ENCODE results near the gene STIL.
"Not testable (repeated sequence)": the region's sequence is repeated elsewhere in the genome, so short reads cannot be mapped to it uniquely, and the experiment has no call there.

STIL gene

DNA sequence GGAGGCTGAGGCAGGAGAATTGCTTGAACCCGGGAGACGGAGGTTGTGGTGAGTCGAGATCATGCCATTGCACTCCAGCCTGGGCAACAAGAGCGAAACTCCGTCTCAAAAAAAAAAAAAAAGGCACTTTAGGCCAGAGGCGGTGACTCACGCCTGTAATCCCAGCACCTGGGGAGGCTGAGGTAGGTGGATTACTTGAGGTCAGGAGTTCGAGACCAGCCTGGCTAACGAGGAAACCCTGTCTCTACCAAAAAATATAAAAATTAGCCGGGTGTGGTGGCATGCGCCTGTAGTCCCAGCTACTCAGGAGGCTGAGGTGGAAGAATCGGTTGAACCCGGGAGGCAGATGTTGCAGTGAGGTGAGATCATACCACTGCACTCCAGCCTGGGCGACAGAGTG lies 6.0 kb upstream of the STIL start:
- DNase-seq (ENCODE audit: low read depth) = not testable (repeated sequence)

DNA sequence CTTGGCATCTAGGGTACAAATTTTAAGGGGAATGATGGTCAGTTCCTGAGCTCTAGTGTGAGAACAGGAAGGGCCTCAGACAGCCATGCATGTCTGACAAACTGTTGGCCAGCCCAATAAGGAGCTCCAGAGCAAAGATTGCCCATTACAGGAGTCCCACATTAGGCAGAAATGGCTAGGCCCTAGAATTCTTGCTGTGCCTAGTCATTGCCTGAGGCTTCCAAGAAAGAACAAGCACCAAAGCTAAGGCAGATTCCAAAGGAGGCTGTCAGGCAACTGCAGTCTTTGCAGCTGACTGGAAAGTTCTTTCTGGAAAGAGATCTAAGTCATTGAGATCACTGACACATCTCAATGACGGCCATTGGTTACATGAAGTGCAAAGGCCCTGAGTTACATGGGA lies 3.9 kb upstream of the STIL start:
- peak; percentile 48 for DNase-seq (ENCODE audit: low read depth)

DNA sequence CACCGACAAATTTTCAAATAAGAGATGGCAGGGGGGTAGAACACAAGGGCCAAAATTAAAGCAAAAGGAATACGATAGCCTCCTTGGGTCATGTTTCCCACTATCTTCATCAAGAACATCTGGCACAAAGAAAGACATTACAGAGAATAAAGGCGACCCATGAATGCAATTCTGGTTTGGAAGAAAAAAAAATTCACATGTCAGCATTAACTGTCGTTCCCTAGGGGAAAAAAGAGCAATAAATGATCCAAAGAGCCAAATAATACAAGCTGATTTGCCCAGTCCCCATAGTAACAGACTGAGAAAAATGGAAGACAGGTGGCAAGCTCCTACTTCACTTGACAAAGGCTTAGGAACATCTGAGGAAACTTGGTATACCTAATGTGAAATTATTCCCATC lies 4.5 kb downstream of the STIL start:
- no peak for DNase-seq (ENCODE audit: low read depth)

DNA sequence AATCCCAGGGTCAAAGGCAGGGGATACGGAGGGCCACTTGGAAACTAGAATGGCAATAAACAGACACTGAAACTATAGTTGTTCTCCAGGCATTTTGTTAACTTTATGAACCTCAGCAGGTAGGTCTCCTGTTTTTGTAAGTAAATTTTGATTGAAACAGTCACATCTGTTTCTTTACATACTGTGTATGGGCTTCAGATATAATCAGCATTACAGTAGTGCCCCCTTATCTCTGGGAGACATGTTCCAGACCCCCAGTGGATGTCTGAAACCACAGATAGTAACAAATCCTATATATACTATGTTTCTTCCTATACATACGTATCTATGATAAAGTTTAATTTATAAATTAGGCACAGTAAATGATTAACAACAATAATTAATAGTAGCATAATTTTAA lies 11.5 kb downstream of the STIL start:
- no peak for DNase-seq (ENCODE audit: low read depth)

DNA sequence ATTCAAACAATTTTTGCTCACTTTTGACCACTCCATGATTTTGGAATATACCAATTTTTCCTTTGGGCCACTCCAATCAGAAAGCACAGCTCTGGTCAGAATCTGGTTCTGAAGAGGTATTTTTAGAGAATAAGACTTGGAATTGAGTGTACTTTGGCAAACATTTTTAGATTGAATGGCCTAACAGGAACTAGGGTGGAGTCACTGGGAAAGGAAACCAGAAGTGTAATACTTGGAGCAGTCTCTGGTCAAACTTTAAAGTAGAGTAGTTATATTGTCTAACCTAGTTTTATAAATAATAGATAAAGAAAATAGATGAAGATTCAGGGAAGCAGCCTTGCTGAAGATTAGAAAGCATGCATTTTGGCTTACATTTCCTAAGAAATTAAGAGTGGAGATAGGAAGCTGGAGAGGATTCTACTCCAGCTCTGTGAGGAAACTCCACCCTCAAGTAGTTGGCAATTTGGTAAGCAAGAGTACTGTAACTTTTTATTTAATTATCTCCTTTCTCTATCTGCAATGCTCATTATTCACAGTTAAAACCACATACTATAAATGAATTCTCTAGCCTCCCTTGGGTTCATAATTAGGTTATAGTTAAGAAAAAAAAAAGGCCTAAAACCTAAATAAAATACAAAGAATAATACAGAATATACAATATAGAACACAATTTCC lies 15.8 kb downstream of the STIL start:
- DNase-seq (ENCODE audit: low read depth) = no peak

DNA sequence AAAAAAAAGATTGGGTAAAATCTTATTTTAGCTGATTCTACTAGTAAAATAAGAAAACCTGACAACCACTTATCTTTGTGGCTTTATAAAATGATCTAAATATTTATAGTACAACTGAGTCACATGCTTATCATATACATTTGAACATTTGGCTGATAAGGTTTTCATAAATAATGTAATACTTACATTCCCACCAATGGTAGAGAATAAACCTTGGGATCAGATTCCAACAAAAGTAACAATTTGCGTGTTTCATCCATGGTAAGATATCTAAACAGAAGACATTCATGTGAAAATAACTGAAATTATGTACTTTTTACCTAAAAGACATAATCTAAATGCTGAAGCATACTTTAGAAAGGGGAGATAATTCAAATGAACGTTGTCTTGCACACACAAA lies 18.4 kb downstream of the STIL start:
- no peak for DNase-seq (ENCODE audit: low read depth)

DNA sequence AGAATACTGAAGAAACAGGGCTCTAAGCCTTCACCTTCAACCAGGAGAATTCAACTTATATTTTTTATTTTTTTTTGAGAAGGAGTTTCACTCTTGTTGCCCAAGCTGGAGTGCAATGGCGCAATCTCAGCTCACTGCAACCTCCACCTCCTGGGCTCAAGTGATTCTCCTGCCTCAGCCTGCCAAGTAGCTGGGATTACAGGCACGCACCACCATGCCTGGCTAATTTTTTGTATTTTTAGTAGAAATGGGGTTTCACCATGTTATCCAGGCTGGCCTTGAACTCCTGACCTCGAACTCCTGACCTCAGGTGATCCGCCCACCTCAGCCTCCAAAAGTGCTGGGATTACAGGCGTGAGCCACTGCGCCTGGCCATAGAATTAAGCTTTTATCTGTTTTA lies 19.1 kb downstream of the STIL start:
- not testable (repeated sequence) for DNase-seq (ENCODE audit: low read depth)

DNA sequence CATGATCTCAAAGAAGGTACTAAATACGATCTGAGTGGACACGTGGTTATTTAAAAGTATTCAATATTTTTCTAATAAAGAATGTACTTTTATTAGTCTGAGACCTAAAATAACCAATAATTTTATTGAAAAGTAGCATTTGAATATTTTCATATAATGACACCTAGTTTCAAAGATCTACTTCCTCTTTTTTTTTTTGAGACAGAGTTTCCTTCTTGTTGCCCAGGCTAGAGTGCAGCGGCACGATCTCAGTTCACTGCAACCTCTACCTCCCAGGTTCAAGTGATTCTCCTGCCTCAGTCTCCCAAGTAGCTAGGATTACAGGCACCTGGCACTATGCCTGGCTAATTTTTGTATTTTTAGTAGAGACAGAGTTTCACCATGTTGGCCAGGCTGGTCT lies 25.8 kb downstream of the STIL start:
- DNase-seq (ENCODE audit: low read depth) = not testable (repeated sequence)

DNA sequence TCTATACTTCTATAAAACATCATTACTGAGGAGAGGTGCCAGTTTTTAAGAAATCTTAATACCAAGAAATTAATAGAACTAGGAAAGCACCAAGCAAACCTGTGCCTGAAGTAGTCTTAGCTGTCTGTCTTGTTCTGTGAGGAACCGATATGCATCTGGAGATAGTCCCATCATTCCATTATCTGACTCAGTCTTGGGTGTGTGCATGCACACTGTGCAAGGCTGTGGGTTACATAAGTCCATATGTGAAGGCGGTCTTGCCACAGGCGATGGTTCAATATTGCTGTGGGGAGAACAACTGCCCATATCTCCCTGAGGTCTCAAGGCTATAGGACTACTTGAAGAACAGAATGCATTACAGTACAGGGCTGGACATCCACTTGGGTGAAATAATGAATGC lies 33.8 kb downstream of the STIL start:
- DNase-seq (ENCODE audit: low read depth) = peak; percentile 16

DNA sequence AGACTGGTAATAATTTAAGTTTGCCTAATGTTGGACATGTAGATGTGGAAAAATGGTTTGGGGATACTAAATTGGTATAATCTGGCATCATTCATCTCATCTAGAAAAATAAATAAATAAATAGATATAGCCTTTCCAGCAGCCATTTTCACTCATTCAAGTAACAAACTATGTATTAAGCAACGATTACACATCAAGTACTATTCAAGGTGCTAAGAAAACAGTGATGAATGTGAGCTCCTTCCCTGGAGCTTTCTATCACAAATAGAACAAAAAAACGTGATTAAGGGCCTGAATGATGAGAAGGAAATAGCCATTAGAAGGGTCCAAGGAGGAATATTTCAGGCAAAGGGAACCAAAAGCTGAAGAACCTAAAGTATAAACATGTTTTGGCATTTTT lies 37.1 kb downstream of the STIL start:
- DNase-seq (ENCODE audit: low read depth) = no peak

DNA sequence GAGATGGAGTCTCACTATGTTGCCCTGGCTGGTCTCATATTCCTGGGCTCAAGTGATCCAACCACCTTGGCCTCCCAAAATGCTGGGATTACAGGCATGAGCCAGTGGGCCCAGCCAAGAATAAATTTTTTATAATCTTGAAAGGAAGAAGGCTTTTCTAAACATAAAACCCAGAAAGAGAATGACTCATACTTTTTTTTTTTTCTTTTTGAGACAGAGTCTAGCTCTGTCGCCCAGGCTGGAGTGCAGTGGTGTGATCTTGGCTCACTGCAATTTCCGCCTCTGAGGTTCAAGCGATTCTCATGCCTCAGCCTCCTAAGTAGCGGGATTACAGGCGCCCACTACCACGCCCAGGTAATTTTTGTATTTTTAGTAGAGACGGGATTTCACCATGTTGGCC lies 38.1 kb downstream of the STIL start:
- not testable (repeated sequence) for DNase-seq (ENCODE audit: low read depth)

DNA sequence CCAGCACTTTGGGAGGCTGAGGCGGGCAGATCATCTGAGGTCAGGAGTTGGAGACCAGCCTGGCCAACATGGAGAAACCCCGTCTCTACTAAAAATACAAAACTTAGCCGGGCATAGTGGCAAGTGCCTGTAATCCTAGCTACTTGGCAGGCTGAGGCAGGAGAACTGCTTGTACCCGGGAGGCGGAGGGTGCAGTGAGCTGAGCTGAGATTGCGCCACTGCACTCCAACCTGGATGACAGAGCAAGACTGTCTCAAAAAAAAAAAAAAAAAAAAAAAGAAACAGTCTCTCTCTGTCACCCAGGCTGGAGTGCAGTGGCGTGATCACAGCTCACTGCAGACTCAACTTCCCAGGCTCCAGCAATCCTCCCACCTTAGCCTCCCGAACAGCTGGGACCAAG lies 48.4 kb downstream of the STIL start:
- peak; percentile 11 for DNase-seq (ENCODE audit: low read depth)

DNA sequence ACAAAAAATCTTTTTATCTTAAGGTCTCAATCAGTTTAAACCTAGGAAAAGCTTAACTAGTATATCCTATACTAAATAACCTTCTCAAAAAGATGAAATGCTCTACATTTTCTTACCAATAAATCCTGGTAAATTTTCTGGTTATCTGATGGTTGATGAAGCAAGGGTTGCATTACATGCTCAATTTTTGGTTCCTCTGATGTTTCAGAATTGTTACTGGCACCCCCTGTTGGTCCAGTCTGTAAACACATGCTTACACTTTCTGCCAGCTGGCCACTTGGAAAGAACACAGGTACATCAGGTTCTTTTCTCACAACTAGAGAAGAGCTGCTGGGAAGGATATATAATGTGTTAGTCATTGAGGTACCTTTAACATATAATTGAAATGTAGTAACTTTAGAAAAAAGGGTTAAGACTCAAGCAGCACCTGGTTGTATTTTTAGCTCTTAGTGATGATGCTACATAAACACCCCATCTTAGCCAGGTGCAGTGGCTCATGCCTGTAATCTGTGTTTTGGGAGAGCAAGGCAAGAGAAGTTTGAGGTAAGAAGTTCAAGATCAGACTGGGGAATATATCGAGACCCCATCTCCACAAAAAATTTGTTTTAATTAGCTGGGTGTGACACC lies 51.0 kb downstream of the STIL start:
- peak; percentile 39 for DNase-seq (ENCODE audit: low read depth)

DNA sequence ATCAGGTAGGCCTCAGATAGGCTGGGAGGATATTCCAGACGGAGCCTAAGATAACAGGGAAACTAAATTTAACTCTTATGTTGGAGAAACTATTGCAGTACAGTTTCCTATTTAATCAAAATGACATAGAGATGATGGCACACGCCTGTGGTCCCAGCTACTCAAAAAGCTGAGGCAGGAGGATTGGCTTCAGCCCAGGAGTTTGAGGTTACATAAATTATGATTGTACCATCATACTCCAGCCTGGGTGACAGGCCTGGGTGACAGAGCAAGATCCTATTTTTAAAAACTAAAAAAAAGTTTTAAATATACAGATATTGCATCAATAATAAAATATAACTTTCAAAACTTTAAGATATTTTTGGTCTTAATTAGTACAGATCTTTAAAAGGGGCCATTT lies 56.7 kb downstream of the STIL start:
- peak; percentile 13 for DNase-seq (ENCODE audit: low read depth)

DNA sequence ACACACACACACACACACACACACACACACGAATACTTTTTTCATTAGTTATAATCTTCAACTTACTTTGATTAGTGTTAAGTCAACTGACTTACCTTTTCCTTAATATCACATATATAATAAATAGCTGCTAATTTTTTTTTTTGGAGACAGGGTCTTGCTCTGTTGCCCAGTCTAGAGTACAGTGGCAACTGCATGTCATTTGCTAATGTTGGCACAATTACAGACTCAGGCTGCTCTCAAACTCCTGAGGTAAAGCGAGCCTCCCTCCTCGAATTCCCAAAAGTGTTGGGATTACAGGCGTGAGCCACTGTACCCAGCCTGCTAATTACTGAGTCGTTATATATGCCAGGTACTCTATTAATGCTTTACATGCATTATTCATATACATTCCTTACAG lies 61.2 kb downstream of the STIL start:
- no peak for DNase-seq (ENCODE audit: low read depth)

DNA sequence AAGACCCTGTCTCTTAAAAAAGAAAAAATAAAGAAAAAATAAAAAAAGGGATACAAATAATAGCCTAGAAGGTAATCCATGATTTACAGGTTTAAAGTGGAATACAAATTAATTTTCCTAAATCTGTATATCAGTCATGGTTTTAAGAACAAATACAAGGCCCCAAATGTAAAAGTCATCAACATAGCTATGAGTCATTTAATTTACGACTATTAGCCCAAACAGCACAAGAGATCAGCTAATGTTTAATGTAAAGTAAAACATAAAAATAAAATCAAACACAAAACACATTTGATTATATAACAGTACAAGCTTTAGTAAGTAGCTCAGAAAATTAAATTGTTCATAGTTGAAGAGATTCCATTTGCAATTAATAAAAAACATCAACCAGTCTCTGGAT lies 61.6 kb downstream of the STIL start:
- no peak for DNase-seq (ENCODE audit: low read depth)

DNA sequence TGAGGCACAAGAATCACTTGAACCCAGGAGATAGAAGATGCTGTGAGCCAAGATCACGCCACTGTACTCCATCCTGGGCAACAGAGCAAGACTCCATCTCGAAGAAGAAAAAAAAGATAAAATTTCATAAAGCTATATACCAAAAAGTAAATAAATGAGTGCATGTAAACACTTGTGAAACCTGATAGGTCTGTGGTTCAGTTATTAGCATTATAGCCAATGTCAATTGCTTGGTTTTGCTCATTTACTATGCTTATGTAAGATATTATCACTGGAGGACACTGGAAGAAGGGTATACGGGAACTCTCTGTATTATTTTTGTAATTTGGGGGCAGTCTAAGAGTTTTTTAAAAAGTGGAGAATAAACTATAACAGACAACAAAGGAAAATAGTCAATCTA lies 64.2 kb downstream of the STIL start:
- DNase-seq (ENCODE audit: low read depth) = no peak

DNA sequence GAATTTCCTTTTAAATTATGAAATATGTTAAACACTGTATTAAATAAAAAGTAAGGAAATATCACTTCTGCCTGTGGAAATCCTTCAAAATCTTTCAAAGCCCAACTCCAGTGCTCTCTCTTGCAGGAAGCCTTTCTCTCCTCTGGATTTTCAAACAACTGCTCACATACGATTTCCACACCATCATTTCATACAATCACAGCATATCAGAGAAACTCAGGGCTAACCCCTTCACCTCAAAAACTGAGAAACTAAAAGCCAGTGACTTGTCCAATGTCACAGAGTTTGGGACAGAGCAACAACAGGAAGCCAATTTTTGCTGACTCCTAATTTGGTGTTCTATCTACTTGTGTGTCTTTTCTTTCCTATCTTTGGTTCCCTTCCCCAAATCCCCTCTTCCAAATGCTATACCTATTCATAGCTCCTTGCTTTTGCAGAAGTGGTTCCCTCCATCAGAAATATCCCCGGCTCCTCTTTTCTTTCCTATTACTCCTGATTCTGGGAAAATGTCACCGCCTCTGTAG lies 69.5 kb downstream of the STIL start:
- DNase-seq (ENCODE audit: low read depth) = no peak

DNA sequence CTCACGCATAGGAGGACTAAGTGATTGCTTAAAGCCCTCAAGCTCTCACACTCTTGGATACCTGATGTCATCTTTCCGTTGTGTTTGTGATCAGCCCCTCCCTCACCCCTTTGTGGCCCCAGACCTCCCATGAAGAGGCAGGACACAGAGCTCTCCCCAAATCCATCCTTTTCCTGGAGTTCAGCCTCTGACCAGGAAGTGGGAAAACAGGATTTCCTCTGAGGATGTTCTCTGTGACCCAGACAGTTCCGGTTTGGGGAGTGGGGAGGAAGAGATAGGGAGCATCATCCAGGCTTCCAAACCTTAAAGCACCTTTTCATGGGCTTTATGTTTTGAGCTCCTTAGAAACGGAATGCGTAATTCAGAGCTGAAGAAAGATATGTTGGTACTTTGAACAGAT lies 70.0 kb downstream of the STIL start:
- no peak for DNase-seq (ENCODE audit: low read depth)

DNA sequence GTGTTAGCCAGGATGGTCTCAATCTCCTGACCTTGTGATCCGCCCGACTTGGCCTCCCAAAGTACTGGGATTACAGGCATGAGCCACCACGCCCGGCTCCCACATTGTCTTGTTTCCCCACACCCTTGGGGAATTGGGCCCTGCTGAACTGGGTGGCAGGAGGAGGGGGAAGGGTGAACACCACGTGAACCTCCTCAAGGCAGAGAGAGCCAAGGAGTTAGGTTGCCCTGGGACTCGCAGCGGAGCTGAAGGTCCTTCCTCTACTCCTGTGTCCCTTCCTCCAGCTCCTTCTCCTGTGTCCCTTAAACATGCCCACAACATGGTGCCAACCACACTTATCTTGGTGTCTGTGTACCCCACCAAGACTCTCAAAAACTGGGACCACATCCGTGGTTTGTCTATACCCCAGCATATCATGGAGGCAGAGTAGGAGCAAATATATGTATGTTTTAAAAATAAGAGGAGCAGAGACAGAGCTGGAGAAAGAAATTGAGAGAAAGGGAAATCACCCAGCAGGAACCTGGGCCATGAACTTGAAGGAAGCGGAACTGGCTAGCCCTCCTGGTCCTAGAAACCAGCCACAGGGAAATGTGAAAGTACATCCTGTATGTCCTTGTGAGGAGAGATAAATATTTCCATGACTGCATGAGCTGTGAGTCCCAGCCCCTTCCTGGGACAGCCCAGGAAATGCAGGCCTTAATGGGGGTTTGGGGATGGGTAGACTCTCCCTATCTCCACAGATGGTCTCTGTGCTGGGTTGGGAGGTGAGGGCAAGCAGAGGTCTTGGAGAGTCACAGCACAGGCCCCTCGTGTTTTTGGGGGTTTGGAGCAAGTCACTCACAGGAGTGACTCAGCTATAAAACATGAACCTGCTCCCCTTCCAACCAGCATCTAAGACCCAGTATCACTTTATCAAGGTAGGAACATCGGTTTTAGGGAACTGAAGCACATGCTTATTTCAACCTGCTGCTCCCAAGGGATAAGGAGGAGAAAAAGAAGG lies 72.5 kb downstream of the STIL start:
- no peak for DNase-seq (ENCODE audit: low read depth)

DNA sequence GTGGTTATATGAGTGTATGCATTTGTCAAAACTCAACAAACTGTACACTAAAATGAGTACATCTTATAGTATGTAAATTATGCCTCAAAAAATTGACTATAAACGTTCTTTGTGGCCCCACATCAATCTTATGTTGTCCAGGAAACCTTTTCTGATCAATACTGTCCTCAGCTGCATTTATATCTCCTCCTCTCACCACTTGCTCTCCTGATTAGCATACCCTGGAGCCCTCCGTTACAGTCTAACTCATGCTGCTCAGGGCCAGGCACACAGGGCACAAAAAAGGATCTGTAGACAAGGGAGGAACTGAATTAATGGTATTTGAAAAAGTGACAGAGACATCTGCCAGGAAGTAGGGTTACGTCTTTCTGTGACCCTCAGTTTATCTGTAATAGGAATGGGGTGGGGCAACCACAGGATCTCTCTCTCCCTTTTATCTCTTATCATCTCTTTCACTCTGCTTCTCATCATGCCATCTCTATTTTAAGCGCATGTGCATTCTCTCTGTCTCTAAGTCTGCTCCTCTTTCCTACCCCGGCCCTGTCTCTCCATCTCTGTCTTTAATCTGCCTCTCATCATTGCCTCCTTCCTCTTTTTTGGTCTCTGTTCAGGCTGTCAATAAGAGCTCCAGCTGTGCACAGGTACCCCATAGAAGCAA lies 74.9 kb downstream of the STIL start:
- no peak for DNase-seq (ENCODE audit: low read depth)

DNA sequence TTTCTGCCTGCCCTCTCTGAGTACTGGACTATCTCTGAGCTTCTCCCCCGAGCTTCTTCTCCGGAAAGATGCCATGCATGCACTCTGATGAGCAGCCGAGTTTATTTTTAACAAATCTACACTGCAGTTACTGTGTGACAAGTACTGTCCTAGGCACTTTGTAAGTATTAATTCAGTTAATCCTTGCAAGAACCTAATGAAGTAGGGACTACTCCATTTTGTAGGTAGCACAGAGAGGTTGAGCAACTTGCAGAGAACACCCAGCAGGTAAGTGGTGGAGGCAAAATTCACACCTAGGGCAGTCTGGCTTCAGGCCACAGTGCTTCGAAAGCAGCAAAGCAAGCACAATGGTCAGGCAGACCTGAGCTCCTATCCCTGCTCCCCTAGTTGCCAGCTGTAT lies 78.1 kb downstream of the STIL start:
- DNase-seq (ENCODE audit: low read depth) = no peak
